Measurements from ENCODE around the gene TNRC6C.
"Not testable (repeated sequence)": the region's sequence is repeated elsewhere in the genome, so short reads cannot be mapped to it uniquely, and the experiment has no call there.

The TNRC6C gene

GRCh38 chr17:78111727-78112517, 153.4 kb downstream of the TNRC6C start:
- DNase-seq (ENCODE audit: low spot score), result no peak

GRCh38 chr17:78112518-78113471, 154.3 kb downstream of the TNRC6C start:
- peak; percentile 70 for DNase-seq (ENCODE audit: low spot score)

- DNase-seq (ENCODE audit: low spot score), result no peak
These were observed 155.6 kb downstream of the TNRC6C start for GRCh38 chr17:78113804-78114785.

- DNase-seq (ENCODE audit: low spot score), result peak; percentile 96
These were observed 156.6 kb downstream of the TNRC6C start for GRCh38 chr17:78114831-78115723.

- not testable (repeated sequence) for DNase-seq (ENCODE audit: low spot score)
These were observed 157.3 kb downstream of the TNRC6C start for GRCh38 chr17:78115803-78116202.

- DNase-seq (ENCODE audit: low spot score), result no peak
These were observed 157.9 kb downstream of the TNRC6C start for GRCh38 chr17:78116411-78116810.

GRCh38 chr17:78117027-78117981, 158.8 kb downstream of the TNRC6C start:
- DNase-seq (ENCODE audit: low spot score), result no peak

- no peak for DNase-seq (ENCODE audit: low spot score)
These were observed 160.3 kb downstream of the TNRC6C start for GRCh38 chr17:78118801-78119241.

GRCh38 chr17:78120537-78120936, 162.0 kb downstream of the TNRC6C start:
- DNase-seq (ENCODE audit: low spot score), result no peak

- DNase-seq (ENCODE audit: low spot score), result no peak
These were observed 162.7 kb downstream of the TNRC6C start for GRCh38 chr17:78120971-78121800.

GRCh38 chr17:78121801-78122215, 163.3 kb downstream of the TNRC6C start:
- DNase-seq (ENCODE audit: low spot score), result no peak

- no peak for DNase-seq (ENCODE audit: low spot score)
These were observed 163.9 kb downstream of the TNRC6C start for GRCh38 chr17:78122216-78122930.

- DNase-seq (ENCODE audit: low spot score), result no peak
These were observed 164.4 kb downstream of the TNRC6C start for GRCh38 chr17:78122931-78123249.

GRCh38 chr17:78123258-78123929, 164.9 kb downstream of the TNRC6C start:
- no peak for DNase-seq (ENCODE audit: low spot score)

GRCh38 chr17:78124081-78124835, 165.8 kb downstream of the TNRC6C start:
- no peak for DNase-seq (ENCODE audit: low spot score)

- no peak for DNase-seq (ENCODE audit: low spot score)
These were observed 166.3 kb downstream of the TNRC6C start for GRCh38 chr17:78124836-78125137.
